Activated B cell treated with CpG ODN at 0.5 μM for 24 hours (primary cell): ENCODE results near the gene PITHD1. TPM values are rescaled to one million over a fixed set of nuclear protein-coding genes. Genes with fewer than 3 reads are reported as not detected.

ENCODE experiments used
- ATAC-seq: fragments of 200-7000 bp; cut with Tn5 transposase; one replicate; pipeline ENCODE4 v1.10.0; 2021; ENCODE audit warnings: low read depth, mild to moderate bottlenecking, moderate library complexity
- CTCF ChIA-PET: fragments of 350-600 bp; sonication (Branson Sonifier 250); formaldehyde crosslinking; loops from one replicate; lab custom pipeline; 2021; ENCODE audit warnings: antibody characterized with exemption; lab: Charles Lee
- POLR2A ChIA-PET: fragments of 350-600 bp; sonication (Branson Sonifier 250); formaldehyde crosslinking; loops from one replicate; lab custom pipeline; 2021; ENCODE audit warnings: antibody characterized with exemption; lab: Charles Lee
- DNase-seq: peaks from one replicate; pipeline ENCODE4 v3.0.0; 2022
- H3K27ac Mint-ChIP-seq: one replicate; pipeline ENCODE4 v1.8.0; 2020; ENCODE audit warnings: mixed read lengths
- H3K27me3 Mint-ChIP-seq: one replicate; pipeline ENCODE4 v1.8.0; 2021; ENCODE audit warnings: mixed read lengths
- H3K36me3 Mint-ChIP-seq: one replicate; pipeline ENCODE4 v1.8.0; 2021; ENCODE audit warnings: low read depth, mixed read lengths
- H3K4me1 Mint-ChIP-seq: one replicate; pipeline ENCODE4 v1.8.0; 2021; ENCODE audit warnings: mixed read lengths
- H3K4me3 Mint-ChIP-seq: one replicate; pipeline ENCODE4 v1.8.0; 2020; ENCODE audit warnings: mild to moderate bottlenecking, mixed read lengths
- H3K9me3 Mint-ChIP-seq: one replicate; pipeline ENCODE4 v1.8.0; 2020; ENCODE audit warnings: mixed read lengths
- intact Hi-C: fragments of 100-400 bp; cut with micrococcal nuclease; formaldehyde crosslinking; loops from one replicate; pipeline ENCODE4 v1.15.1; 2024
- total RNA-seq: library from RNA; stranded (reverse); gene quantifications from 2 replicates; pipeline ENCODE4 v1.2.3, GENCODE V29; 2022
- TF ChIP-seq, protein P1 (sequence below): fragments of 200-600 bp; IDR thresholded peaks from one replicate; pipeline ENCODE4 v1.8.0; 2022; ENCODE audit warnings: antibody characterized with exemption, mild to moderate bottlenecking

PITHD1 gene
- total RNA-seq, 1 donor from 2014 or later = 58.7 TPM

DNA sequence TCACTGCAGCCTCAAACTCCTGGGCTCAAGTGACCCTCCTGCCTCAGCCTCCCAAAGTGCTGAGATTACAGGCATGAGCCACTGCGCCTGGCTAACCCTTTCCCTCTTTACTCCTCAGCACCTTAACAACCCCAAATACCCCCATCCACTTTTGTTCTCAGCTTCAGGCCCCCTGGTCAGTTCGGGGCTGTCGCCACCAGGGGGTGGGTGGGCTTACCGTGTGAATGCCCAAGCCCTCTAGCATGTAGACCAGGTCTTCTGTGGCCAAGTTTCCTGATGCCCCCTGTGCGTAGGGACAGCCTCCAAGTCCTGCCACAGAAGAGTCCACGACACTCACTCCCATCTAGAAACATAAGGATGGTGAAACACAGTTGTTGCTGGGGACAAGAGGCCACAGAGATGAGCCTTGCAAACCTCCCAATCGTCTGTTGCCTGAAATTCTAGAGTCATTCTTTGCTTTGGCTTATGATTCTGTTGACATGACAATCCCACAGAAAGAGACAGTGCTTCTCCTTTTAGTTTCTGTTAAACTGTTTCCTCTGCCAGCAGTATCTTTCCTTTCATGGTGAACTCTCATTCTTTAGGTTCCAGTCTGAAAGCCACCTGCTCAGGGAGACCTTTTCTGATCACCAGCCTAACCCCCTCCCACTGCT lies 26.1 kb downstream of the PITHD1 start:
- intact Hi-C loops = no loop called here
- ChIA-PET CTCF (interaction anchor here (1.0 kb wide), 1 partner anchor 13 kb away, joined by 3 read pairs; the partner anchor contains the start of gene LYPLA2), POLR2A (no interaction called here)
- Mint-ChIP-seq H3K9me3 (no peaks in the 10 kb centered on the region), H3K27me3 (no peaks in the 10 kb centered on the region), H3K4me3 (no peak overlapping the region), H3K4me1 (peaks cover 14% of the 10 kb centered on the region), H3K27ac (no peak overlapping the region), H3K36me3 (peaks cover 24% of the 10 kb centered on the region)
- no peak for DNase-seq
- TF ChIP-seq, protein P1, sequence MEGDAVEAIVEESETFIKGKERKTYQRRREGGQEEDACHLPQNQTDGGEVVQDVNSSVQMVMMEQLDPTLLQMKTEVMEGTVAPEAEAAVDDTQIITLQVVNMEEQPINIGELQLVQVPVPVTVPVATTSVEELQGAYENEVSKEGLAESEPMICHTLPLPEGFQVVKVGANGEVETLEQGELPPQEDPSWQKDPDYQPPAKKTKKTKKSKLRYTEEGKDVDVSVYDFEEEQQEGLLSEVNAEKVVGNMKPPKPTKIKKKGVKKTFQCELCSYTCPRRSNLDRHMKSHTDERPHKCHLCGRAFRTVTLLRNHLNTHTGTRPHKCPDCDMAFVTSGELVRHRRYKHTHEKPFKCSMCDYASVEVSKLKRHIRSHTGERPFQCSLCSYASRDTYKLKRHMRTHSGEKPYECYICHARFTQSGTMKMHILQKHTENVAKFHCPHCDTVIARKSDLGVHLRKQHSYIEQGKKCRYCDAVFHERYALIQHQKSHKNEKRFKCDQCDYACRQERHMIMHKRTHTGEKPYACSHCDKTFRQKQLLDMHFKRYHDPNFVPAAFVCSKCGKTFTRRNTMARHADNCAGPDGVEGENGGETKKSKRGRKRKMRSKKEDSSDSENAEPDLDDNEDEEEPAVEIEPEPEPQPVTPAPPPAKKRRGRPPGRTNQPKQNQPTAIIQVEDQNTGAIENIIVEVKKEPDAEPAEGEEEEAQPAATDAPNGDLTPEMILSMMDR = no peak
- no peak for ATAC-seq

DNA sequence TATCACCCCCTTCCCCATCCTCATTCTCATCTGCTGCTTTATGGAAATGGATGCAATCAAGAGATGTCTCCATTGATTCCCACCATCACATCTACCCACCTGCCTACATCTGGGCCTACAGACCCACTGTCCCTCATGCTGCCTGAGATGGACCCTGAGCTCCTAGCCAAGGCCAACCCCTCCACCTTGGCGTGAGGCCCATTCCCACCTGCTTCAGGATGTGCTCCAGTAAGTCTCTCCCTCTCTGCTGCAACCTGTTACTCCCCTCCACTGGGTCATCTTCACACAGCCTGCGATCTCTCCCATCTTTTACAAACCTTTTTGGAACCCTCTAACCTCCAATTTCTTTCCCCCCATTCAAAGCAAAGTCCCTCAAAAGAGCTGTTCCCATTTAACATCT lies 26.8 kb downstream of the PITHD1 start:
- ChIA-PET CTCF (interaction anchor here (4.2 kb wide), 1 partner anchor 111 kb away, joined by 31 read pairs; no protein-coding TSS in a partner anchor), POLR2A (no interaction called here)
- peaks cover 22% of the 10 kb centered on the region for H3K36me3 Mint-ChIP-seq
- H3K9me3 Mint-ChIP-seq = no peaks in the 10 kb centered on the region
- DNase-seq (no peak), ATAC-seq (no peak)
- no peaks in the 10 kb centered on the region for H3K27me3 Mint-ChIP-seq
- intact Hi-C loops = no loop called here
- peaks cover 15% of the 10 kb centered on the region for H3K4me1 Mint-ChIP-seq
- no peak overlapping the region for H3K27ac Mint-ChIP-seq
- no peak overlapping the region for H3K4me3 Mint-ChIP-seq
- TF ChIP-seq, protein P1 = no peak

DNA sequence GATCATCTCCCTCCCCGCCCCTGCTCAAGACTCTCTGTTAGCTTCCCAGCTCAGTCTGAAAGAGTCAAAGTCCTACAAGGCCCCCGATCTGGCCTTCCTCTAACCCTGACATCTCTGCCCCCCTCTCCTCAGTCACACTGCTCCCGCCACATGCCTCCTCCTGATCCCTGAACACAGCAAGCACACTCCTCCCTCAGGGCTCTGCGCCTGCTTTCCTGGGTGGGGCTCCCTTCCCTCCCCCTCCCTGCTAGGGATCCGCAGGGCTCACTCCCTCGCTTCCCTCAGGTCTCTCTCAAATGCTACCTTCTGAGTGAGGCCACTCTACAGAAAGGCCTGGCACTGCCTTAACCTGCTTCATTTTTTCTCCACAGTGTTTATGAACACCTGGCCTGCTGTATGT lies 28.1 kb downstream of the PITHD1 start:
- Mint-ChIP-seq H3K4me3 (no peak overlapping the region), H3K9me3 (no peaks in the 10 kb centered on the region), H3K27ac (no peak overlapping the region), H3K4me1 (peaks cover 21% of the 10 kb centered on the region), H3K36me3 (peaks cover 22% of the 10 kb centered on the region), H3K27me3 (no peaks in the 10 kb centered on the region)
- ChIA-PET POLR2A (no interaction called here), CTCF (interaction anchor here (1.0 to 4.2 kb wide), 2 partner anchors 12 to 110 kb away, joined by 3 to 31 read pairs; no protein-coding TSS in a partner anchor)
- DNase-seq (no peak), ATAC-seq (no peak)
- TF ChIP-seq, protein P1 = no peak
- intact Hi-C loops = no loop called here

DNA sequence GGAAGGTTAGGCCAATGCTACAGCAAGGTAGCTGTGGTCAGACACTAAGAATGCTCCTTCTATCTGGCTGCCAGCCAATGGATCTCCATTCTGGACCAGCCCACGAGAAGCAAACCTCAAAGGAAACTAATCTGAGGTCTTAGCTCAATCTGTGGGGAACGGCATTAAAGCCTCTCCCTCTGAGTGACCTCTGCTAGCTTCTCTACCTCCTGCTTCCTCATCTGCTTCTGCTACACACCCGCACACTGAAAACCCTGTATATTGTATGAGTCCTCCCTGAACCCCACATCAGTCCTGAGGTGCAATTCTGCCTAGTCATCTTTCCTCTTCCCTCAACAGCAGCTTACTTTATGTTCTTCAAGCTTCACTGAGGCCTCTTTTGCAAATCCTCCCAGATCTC lies 29.2 kb downstream of the PITHD1 start:
- no peak for DNase-seq
- TF ChIP-seq, protein P1 = no peak
- H3K27me3 Mint-ChIP-seq = no peaks in the 10 kb centered on the region
- POLR2A ChIA-PET = interaction anchor here (1.0 kb wide), 3 partner anchors 18 to 152 kb away, joined by 3 to 5 read pairs (median 4); partner anchors contain the start of genes HMGCL and PNRC2
- H3K4me1 Mint-ChIP-seq = peaks cover 22% of the 10 kb centered on the region
- H3K4me3 Mint-ChIP-seq = no peak overlapping the region
- CTCF ChIA-PET = interaction anchor here (1.0 to 4.2 kb wide), 5 partner anchors 11 to 109 kb away, joined by 3 to 31 read pairs (median 4); no protein-coding TSS in a partner anchor
- H3K27ac Mint-ChIP-seq = no peak overlapping the region
- intact Hi-C loops = no loop called here
- no peak for ATAC-seq
- no peaks in the 10 kb centered on the region for H3K9me3 Mint-ChIP-seq
- H3K36me3 Mint-ChIP-seq = peaks cover 30% of the 10 kb centered on the region

DNA sequence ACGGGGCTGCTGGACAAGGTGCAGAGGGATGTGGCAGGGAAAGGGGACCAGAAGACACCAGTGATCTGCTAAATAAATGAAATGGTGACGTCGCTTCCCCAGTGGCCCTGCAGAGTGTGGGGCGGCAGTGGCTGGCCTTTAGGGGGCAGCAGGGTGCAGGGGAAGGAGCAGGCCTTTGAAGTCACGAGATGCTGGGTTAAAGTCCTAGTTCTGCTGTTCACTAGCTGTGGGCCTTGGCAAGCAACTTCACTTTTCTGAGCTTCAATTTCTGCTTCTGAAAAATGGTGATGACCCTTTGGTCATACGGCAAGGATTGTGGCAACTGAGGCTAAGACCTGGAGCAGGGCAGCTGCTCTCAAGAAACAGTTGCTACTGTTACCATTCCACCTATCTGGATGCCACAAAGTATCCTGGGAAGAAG lies 31.5 kb downstream of the PITHD1 start:
- Mint-ChIP-seq H3K4me3 (no peak overlapping the region), H3K27ac (peak overlapping the region; percentile 74), H3K9me3 (no peaks in the 10 kb centered on the region), H3K36me3 (peaks cover 41% of the 10 kb centered on the region), H3K4me1 (peaks cover 25% of the 10 kb centered on the region), H3K27me3 (no peaks in the 10 kb centered on the region)
- POLR2A ChIA-PET = interaction anchor here (0.6 to 4.0 kb wide), 15 partner anchors 9 to 430 kb away, joined by 3 to 44 read pairs (median 8); partner anchors contain the start of genes CNR2, GALE, HMGCL and PNRC2
- TF ChIP-seq, protein P1 = no peak
- DNase-seq = peak; percentile 69
- peak; percentile 89 for ATAC-seq
- intact Hi-C loops = loop anchor here (1.0 kb wide), 7 partner anchors 29 to 219 kb away; partner anchors contain the start of genes FUCA1, PNRC2 and SRSF10
- CTCF ChIA-PET = interaction anchor here (0.9 to 5.6 kb wide), 28 partner anchors 8 to 583 kb away, joined by 3 to 188 read pairs (median 8); partner anchors contain the start of genes CNR2, FUCA1, HMGCL and PITHD1
